HCT116 (cell line): Measurements from ENCODE around the gene EMILIN2. TPM values are rescaled to one million over a fixed set of nuclear protein-coding genes. Genes with fewer than 3 reads are reported as not detected.

Experiments used
- ATAC-seq: fragments of 200-7000 bp; cut with Tn5 transposase; 2 replicates; pipeline ENCODE4 v1.9.1; 2020; ENCODE audit warnings: mild to moderate bottlenecking, moderate library complexity
- BruUV-seq: library from RNA; stranded (reverse); fragments of 400-500 nt; replicated peaks from 2 replicates; lab custom pipeline; 2021; lab: Mats Ljungman, UMichigan
- CTCF ChIA-PET: fragments of 300-600 bp; sonication (Branson Sonifier 250); formaldehyde crosslinking; loops from one replicate; lab custom pipeline; 2021; ENCODE audit warnings: antibody characterized with exemption; lab: Charles Lee
- POLR2A ChIA-PET: fragments of 300-600, 350-600 bp; sonication (Branson Sonifier 250); formaldehyde crosslinking; loops from one replicate; lab custom pipeline; 2021; ENCODE audit warnings: antibody characterized with exemption; lab: Charles Lee
- RAD21 ChIA-PET, 2 experiments: fragments of 300-600 bp; sonication (Branson Sonifier 250); formaldehyde crosslinking; loops; one replicate each; lab custom pipeline; 2023; ENCODE audit warnings: low total read pairs in 2 of 2; ENCODE audit not compliant: uncharacterized antibody in 2 of 2, unreplicated experiment in 2 of 2, low non-redundant PET in 1 of 2; lab: Charles Lee
- DNase-seq: peaks from one replicate; pipeline ENCODE4 v3.0.0-alpha.2; 2010; ENCODE audit warnings: low read depth, low spot score
- H2AFZ ChIP-seq: fragments of 200-600 bp; shearing (Covaris generic), sonication (generic); 2 replicates; pipeline ENCODE4 v1.6.1; 2017; ENCODE audit warnings: low read depth, mixed run types, mixed read lengths, antibody characterized with exemption, low read length; ENCODE audit not compliant: poor library complexity, severe bottlenecking
- H3K27ac ChIP-seq: 2 replicates; pipeline ENCODE4 v1.5.1; 2012; ENCODE audit warnings: low read depth, low read length
- H3K27me3 ChIP-seq: fragments of 200-600 bp; sonication (generic); 2 replicates; pipeline ENCODE4 v1.6.1; 2016; ENCODE audit warnings: mixed run types, low read length, mixed read lengths; ENCODE audit not compliant: insufficient read depth
- H3K36me3 ChIP-seq, 2 experiments: fragments of 200-500 bp in 1 of 2; fragments of 200-600 bp in 1 of 2; sonication (Bioruptor generic) in 1 of 2; sonication (generic) in 1 of 2; 2 replicates each; pipeline versions ENCODE4 v1.5.1 to v1.6.1; 2014 to 2016; ENCODE audit warnings: low read length in 2 of 2, inconsistent platforms in 1 of 2, mixed read lengths in 1 of 2, mixed run types in 1 of 2; ENCODE audit not compliant: insufficient read depth in 2 of 2, control insufficient read depth in 1 of 2
- H3K4me1 ChIP-seq, 2 experiments: fragments of 200-600 bp in 1 of 2; sonication (generic) in 1 of 2; 2 replicates each; pipeline versions ENCODE4 v1.5.1 to v1.6.1; 2012 to 2017; ENCODE audit warnings: low read length in 2 of 2, inconsistent platforms in 1 of 2, mild to moderate bottlenecking in 1 of 2, mixed read lengths in 1 of 2, mixed run types in 1 of 2, moderate library complexity in 1 of 2; ENCODE audit not compliant: insufficient read depth in 2 of 2, control insufficient read depth in 1 of 2
- H3K4me2 ChIP-seq: fragments of 200-600 bp; sonication (generic); 2 replicates; pipeline ENCODE4 v1.6.1; 2017; ENCODE audit warnings: mixed run types, low read length, mixed read lengths
- H3K4me3 ChIP-seq, 2 experiments: fragments of 200-600 bp in 1 of 2; sonication (generic) in 1 of 2; replicated peaks in 1 of 2; 2 replicates each; pipeline ENCODE4 v1.5.1; 2011 to 2016; ENCODE audit warnings: low read length in 2 of 2, control low read depth in 1 of 2, low read depth in 1 of 2, mild to moderate bottlenecking in 1 of 2, mixed read lengths in 1 of 2, mixed run types in 1 of 2
- H3K79me2 ChIP-seq: fragments of 200-600 bp; sonication (generic); 2 replicates; pipeline ENCODE4 v1.6.1; 2017; ENCODE audit warnings: mild to moderate bottlenecking, mixed run types, low read length, moderate library complexity, mixed read lengths; ENCODE audit not compliant: insufficient read depth
- H3K9ac ChIP-seq: fragments of 200-600 bp; sonication (generic); 2 replicates; pipeline ENCODE4 v1.6.1; 2016; ENCODE audit warnings: low read length, mixed read lengths
- H3K9me2 ChIP-seq: fragments of 200-600 bp; sonication (generic), shearing (Covaris generic); 2 replicates; pipeline ENCODE4 v1.6.1; 2017; ENCODE audit warnings: mixed run types, mild to moderate bottlenecking, moderate library complexity; ENCODE audit not compliant: insufficient read depth
- H3K9me3 ChIP-seq, 2 experiments: fragments of 200-500 bp in 1 of 2; fragments of 200-600 bp in 1 of 2; sonication (Bioruptor generic) in 1 of 2; sonication (generic) in 1 of 2; 2 replicates each; pipeline ENCODE4 v1.6.1; 2014 to 2017; ENCODE audit warnings: low read length in 2 of 2, mixed read lengths in 2 of 2, inconsistent platforms in 1 of 2, low read depth in 1 of 2, mild to moderate bottlenecking in 1 of 2, mixed run types in 1 of 2, moderate library complexity in 1 of 2; ENCODE audit not compliant: control insufficient read depth in 1 of 2, insufficient read depth in 1 of 2
- H4K20me1 ChIP-seq: fragments of 200-600 bp; sonication (generic), shearing (Covaris generic); 2 replicates; pipeline ENCODE4 v1.6.1; 2017; ENCODE audit warnings: mixed run types, mild to moderate bottlenecking, moderate library complexity; ENCODE audit not compliant: insufficient read depth
- ATF3 ChIP-seq: IDR thresholded peaks from 2 replicates; pipeline ENCODE4 v1.6.1; 2012
- CBX3 ChIP-seq: IDR thresholded peaks from 2 replicates; pipeline ENCODE4 v1.6.1; 2012; ENCODE audit warnings: low read depth
- CEBPB ChIP-seq: IDR thresholded peaks from 2 replicates; pipeline ENCODE4 v1.6.1; 2012; ENCODE audit warnings: low read depth
- EGR1 ChIP-seq: IDR thresholded peaks from 2 replicates; pipeline ENCODE4 v1.6.1; 2012; ENCODE audit warnings: low read depth
- JUND ChIP-seq: IDR thresholded peaks from 2 replicates; pipeline ENCODE4 v1.6.1; 2012
- POLR2A ChIP-seq: IDR thresholded peaks from 2 replicates; pipeline ENCODE4 v1.7.0; 2011; ENCODE audit warnings: borderline replicate concordance; ENCODE audit not compliant: insufficient read depth, insufficient read length; ENCODE audit errors: extremely low read depth
- POLR2AphosphoS5 ChIP-seq: IDR thresholded peaks from 2 replicates; pipeline ENCODE4 v1.6.1; 2011; ENCODE audit warnings: mild to moderate bottlenecking, low read depth, low read length, moderate library complexity
- RAD21 ChIP-seq: IDR thresholded peaks from 2 replicates; pipeline ENCODE4 v1.6.1; 2012; ENCODE audit warnings: low read depth, mild to moderate bottlenecking
- SIN3A ChIP-seq: IDR thresholded peaks from 2 replicates; pipeline ENCODE4 v1.6.1; 2012; ENCODE audit warnings: low read depth
- SP1 ChIP-seq: IDR thresholded peaks from 2 replicates; pipeline ENCODE4 v1.6.1; 2012; ENCODE audit warnings: low read depth
- SRF ChIP-seq: IDR thresholded peaks from 2 replicates; pipeline ENCODE4 v1.6.1; 2012; ENCODE audit warnings: low read depth
- TCF7L2 ChIP-seq: IDR thresholded peaks from 2 replicates; pipeline ENCODE4 v1.7.0; 2011; ENCODE audit warnings: borderline replicate concordance, inconsistent platforms; ENCODE audit not compliant: insufficient read depth, insufficient read length; ENCODE audit errors: extremely low read depth
- YY1 ChIP-seq: IDR thresholded peaks from 2 replicates; pipeline ENCODE4 v1.6.1; 2011; ENCODE audit warnings: low read length, low read depth, moderate library complexity, mild to moderate bottlenecking; ENCODE audit not compliant: insufficient replicate concordance; ENCODE audit errors: extremely low read depth
- ZFX ChIP-seq: fragments of 450-650 bp; IDR thresholded peaks from 2 replicates; pipeline ENCODE4 v1.6.1; 2017
- ZNF274 ChIP-seq: fragments of 200-500 bp; sonication (Bioruptor generic); IDR thresholded peaks from 2 replicates; pipeline ENCODE4 v1.6.1; 2014; ENCODE audit warnings: mild to moderate bottlenecking, low read depth, low read length, inconsistent platforms
- intact Hi-C: fragments of 100-400 bp; cut with micrococcal nuclease; formaldehyde crosslinking; loops from 2 replicates; pipeline ENCODE4 v1.10.0; 2022
- total RNA-seq: library from RNA; stranded (reverse); gene quantifications from one replicate; pipeline ENCODE4 v1.2.1, GENCODE V29; 2021; ENCODE audit not compliant: unreplicated experiment
- TF ChIP-seq, protein P1 (sequence below): IDR thresholded peaks from 2 replicates; pipeline ENCODE4 v1.6.1; 2012; ENCODE audit warnings: low read depth

EMILIN2 gene
- total RNA-seq, 1 experiment from 2014 or later: 23.4 TPM

DNA sequence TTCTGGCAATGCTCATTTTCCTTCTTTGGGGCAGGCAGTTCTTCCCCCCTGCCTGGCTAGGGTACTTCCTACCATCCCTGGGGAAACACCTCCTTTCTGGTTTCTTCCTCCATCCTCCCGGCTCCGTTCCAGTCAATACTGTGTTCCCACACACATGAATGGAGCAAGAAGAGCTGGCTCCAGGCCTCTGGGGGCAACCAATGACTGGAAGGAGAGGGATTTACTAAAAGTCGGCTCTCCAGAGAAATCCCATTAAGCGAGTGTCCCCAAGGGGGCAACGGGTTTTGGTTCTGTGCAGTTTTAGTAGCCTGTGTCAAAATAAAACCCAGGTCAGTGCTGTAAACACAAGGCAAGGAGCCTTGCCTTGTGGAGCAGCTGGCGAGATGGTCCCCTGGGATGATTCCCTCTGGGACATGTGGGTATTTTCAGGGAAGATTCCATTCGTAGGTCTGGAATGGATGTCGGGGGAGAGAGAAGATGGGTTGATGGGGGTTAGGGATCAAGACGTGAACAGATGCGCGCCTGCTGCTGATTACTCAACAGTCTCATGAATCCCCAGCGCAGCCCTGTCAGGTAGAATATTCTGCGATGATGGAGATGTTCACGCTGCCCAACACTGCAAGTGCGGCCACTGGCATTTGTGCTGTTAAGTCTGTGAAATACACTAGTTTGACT lies 32.0 kb downstream of the EMILIN2 start:
- intact Hi-C loops: no loop called here
- BruUV-seq: no TSS peak

More for the DNA sequence above, 32.0 kb downstream of the EMILIN2 start:
- Histone ChIP-seq H3K4me3 (no peak overlapping the region), H3K9me3 (no peaks in the 10 kb centered on the region), H4K20me1 (no peaks in the 10 kb centered on the region), H3K36me3 (no peaks in the 10 kb centered on the region), H3K9me2 (no peaks in the 10 kb centered on the region), H3K9ac (no peak overlapping the region), H3K4me1 (peaks cover 0 to 5% of the 10 kb centered on the region in 2 experiments; a peak in 1 of 4 replicates), H3K27me3 (no peaks in the 10 kb centered on the region), H3K27ac (no peak overlapping the region), H3K4me2 (no peak overlapping the region), H3K79me2 (no peaks in the 10 kb centered on the region), H2AFZ (no peak overlapping the region)
- ATAC-seq (no peak), DNase-seq (no peak)
- TF ChIP-seq ZFX (no peak), CBX3 (no peak), YY1 (no peak), JUND (no peak), POLR2A (no peak), TCF7L2 (no peak), RAD21 (no peak), ZNF274 (no peak), EGR1 (no peak), POLR2AphosphoS5 (no peak), CEBPB (no peak), SIN3A (no peak), SP1 (no peak), SRF (no peak), ATF3 (no peak)
- TF ChIP-seq, protein P1, sequence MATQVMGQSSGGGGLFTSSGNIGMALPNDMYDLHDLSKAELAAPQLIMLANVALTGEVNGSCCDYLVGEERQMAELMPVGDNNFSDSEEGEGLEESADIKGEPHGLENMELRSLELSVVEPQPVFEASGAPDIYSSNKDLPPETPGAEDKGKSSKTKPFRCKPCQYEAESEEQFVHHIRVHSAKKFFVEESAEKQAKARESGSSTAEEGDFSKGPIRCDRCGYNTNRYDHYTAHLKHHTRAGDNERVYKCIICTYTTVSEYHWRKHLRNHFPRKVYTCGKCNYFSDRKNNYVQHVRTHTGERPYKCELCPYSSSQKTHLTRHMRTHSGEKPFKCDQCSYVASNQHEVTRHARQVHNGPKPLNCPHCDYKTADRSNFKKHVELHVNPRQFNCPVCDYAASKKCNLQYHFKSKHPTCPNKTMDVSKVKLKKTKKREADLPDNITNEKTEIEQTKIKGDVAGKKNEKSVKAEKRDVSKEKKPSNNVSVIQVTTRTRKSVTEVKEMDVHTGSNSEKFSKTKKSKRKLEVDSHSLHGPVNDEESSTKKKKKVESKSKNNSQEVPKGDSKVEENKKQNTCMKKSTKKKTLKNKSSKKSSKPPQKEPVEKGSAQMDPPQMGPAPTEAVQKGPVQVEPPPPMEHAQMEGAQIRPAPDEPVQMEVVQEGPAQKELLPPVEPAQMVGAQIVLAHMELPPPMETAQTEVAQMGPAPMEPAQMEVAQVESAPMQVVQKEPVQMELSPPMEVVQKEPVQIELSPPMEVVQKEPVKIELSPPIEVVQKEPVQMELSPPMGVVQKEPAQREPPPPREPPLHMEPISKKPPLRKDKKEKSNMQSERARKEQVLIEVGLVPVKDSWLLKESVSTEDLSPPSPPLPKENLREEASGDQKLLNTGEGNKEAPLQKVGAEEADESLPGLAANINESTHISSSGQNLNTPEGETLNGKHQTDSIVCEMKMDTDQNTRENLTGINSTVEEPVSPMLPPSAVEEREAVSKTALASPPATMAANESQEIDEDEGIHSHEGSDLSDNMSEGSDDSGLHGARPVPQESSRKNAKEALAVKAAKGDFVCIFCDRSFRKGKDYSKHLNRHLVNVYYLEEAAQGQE: no peak
- ChIA-PET POLR2A (no interaction called here), RAD21 (no interaction called here), CTCF (no interaction called here)
